MG63 (cell line): ENCODE results near the gene TENT5D. TPM values are rescaled to one million over a fixed set of nuclear protein-coding genes. Genes with fewer than 3 reads are reported as not detected.
"Not testable (repeated sequence)": the region's sequence is repeated elsewhere in the genome, so short reads cannot be mapped to it uniquely, and the experiment has no call there.

Source experiments
- DNase-seq: peaks from one replicate; pipeline ENCODE4 v3.0.0-alpha.2; 2020
- H3K27me3 ChIP-seq: fragments of 250-450 bp; sonication (Bioruptor Pico); 2 replicates; pipeline ENCODE4 v1.5.1; 2020; ENCODE audit warnings: mild to moderate bottlenecking, moderate library complexity
- H3K36me3 ChIP-seq: fragments of 250-450 bp; sonication (Bioruptor Pico); 2 replicates; pipeline ENCODE4 v1.5.1; 2020; ENCODE audit warnings: mild to moderate bottlenecking, moderate library complexity
- H3K4me3 ChIP-seq: fragments of 250-450 bp; sonication (Bioruptor Pico); 2 replicates; pipeline ENCODE4 v1.5.1; 2020; ENCODE audit warnings: mild to moderate bottlenecking, moderate library complexity
- H3K9me3 ChIP-seq: fragments of 250-450 bp; sonication (Bioruptor Pico); 2 replicates; pipeline ENCODE4 v1.5.1; 2020; ENCODE audit warnings: mild to moderate bottlenecking, moderate library complexity
- total RNA-seq: library from RNA; depleted of rRNA; stranded (reverse); fragments of >200 nt; shearing (Covaris generic); gene quantifications from 2 replicates; pipeline ENCODE4 v1.2.3, GENCODE V29; 2014; ENCODE audit warnings: low replicate concordance; rRNA removed

TENT5D gene
- not detected in 2 replicates for total RNA-seq

DNA sequence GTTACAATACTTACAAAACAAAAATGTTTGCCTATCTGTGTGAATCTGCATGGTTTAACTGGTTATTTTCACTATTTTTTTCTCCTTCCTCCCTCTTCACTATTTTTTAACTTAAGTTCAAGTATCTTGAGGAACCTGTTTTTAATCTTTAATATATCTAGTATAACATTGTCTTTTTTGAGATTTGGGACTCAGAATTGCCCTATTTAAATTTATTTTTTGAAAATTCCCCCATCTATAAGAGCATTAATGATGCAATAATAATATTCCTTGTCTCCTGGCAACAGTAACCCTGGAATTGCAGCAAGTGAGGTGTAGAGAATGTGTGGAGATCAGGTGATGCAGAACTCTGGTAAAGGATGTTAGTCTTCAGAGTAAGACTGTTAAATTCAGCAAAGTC lies at the start of gene TENT5D:
Gene TENT5D, plus strand, starts transcription at position 301 of the 400 bp plus-strand sequence. CDS start 22,093 bp downstream, outside the sequence.
- Histone ChIP-seq H3K9me3 (no peaks in the 10 kb centered on the region), H3K36me3 (no peaks in the 10 kb centered on the region), H3K4me3 (no peak within 1 kb of the TSS), H3K27me3 (no peaks in the 10 kb centered on the region)
- DNase-seq = no peak

- not testable (repeated sequence) for H3K4me3 ChIP-seq, H3K27me3 ChIP-seq, H3K36me3 ChIP-seq, DNase-seq, H3K9me3 ChIP-seq
Measured at GRCh38 chrX:80385651-80386050, 34.6 kb upstream of the TENT5D start.

- Histone ChIP-seq H3K9me3 (no peaks in the 10 kb centered on the region), H3K27me3 (no peaks in the 10 kb centered on the region), H3K36me3 (no peaks in the 10 kb centered on the region), H3K4me3 (no peak overlapping the region)
- peak; percentile 37 for DNase-seq
Measured at GRCh38 chrX:80388206-80388605, 32.0 kb upstream of the TENT5D start.

GRCh38 chrX:80412042-80412441 lies 8.2 kb upstream of the TENT5D start:
- H3K36me3 ChIP-seq = no peaks in the 10 kb centered on the region

DNA sequence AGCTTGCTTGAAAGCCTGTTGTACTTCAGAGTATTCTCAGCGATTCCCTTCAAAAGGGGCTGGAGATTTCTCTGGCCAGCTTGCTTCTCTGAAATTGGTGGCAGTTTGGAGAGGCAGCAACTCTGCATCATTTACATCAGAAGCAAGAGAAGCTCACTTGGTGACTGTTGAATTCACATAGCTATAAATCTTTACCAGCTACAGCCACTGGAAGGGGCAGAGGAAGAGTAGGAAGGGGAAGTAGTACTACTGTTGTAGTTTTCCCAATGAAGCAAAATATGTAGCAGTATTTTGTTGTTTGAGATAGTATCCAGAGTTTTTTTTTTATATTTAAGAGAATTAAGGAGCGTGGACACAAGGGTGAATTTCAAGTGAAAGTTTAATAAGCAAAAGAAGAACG lies 2.8 kb downstream of the TENT5D start:
- H3K27me3 ChIP-seq = no peaks in the 10 kb centered on the region
- no peak for DNase-seq
- no peaks in the 10 kb centered on the region for H3K36me3 ChIP-seq
- no peaks in the 10 kb centered on the region for H3K9me3 ChIP-seq
- no peak overlapping the region for H3K4me3 ChIP-seq

More at GRCh38 chrX:80412042-80412441, 8.2 kb upstream of the TENT5D start:
- no peaks in the 10 kb centered on the region for H3K9me3 ChIP-seq
- H3K27me3 ChIP-seq = no peaks in the 10 kb centered on the region
- no peak for DNase-seq
- H3K4me3 ChIP-seq = no peak overlapping the region

DNA sequence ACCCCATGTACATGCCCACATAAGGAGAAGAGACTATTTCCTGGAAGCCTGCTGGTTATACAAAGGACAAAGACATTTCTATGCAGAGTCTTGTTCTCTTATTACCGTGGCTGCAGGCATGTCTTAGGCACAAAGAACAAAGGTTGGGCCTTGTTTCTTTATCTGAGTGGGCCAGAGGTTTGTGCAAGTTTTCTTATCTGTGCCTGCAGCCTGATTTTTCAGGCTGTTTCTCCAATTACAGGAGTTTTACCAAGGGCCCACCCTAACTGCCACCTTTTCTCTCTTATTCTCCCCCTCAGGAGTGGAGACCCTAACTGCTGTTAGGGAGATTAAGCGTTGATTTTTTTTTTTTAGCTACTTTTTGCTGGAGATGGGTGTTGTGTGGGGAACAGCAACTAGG lies 3.5 kb downstream of the TENT5D start:
- Histone ChIP-seq H3K27me3 (no peaks in the 10 kb centered on the region), H3K4me3 (no peak overlapping the region), H3K36me3 (no peaks in the 10 kb centered on the region), H3K9me3 (no peaks in the 10 kb centered on the region)
- DNase-seq = no peak

GRCh38 chrX:80430826-80431504 lies 10.7 kb downstream of the TENT5D start:
- DNase-seq = no peak
- Histone ChIP-seq H3K36me3 (no peaks in the 10 kb centered on the region), H3K27me3 (no peaks in the 10 kb centered on the region), H3K9me3 (no peaks in the 10 kb centered on the region), H3K4me3 (no peak overlapping the region)

DNA sequence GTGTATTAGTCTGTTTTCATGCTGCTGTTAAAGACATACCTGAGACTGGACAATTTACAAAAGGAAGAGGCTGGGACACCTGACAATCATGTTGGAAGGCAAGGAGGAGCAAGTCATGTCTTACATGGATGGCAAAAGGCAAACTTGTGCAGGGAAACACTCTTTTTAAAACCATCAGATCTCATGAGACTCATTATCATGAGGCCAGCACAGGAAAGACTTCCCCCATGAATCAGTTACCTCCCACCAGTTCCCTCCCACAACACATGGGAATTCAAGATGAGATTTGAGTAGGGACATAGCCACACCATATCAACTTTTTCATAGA lies 11.2 kb downstream of the TENT5D start:
- Histone ChIP-seq H3K27me3 (no peaks in the 10 kb centered on the region), H3K9me3 (no peaks in the 10 kb centered on the region), H3K36me3 (no peaks in the 10 kb centered on the region), H3K4me3 (no peak overlapping the region)
- DNase-seq = no peak

DNA sequence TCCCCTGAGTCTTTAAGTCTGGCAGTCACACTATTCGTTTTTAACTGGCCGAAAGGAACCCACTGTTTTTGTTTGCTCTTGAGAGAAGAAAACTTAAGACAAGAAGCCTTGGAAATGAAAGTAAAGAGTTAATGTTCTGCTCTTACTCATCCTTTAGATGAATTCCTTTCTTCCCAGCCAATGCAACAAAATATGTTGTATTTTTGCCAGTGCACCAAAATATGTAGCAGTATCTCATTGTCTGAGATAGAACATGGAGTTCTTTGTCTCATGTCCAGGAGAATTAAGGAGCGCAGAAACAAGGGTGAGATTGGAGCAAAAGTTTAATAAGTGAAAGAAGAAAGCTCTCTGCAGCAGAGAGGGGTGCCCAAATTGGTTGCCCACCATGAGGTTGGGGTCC lies 12.2 kb downstream of the TENT5D start:
- no peaks in the 10 kb centered on the region for H3K9me3 ChIP-seq

GRCh38 chrX:80432863-80433262 lies 12.6 kb downstream of the TENT5D start:
- Histone ChIP-seq H3K36me3 (no peaks in the 10 kb centered on the region), H3K9me3 (no peaks in the 10 kb centered on the region), H3K4me3 (no peak overlapping the region), H3K27me3 (no peaks in the 10 kb centered on the region)
- DNase-seq = peak; percentile 10

More for the DNA sequence above, 12.2 kb downstream of the TENT5D start:
- Histone ChIP-seq H3K36me3 (no peaks in the 10 kb centered on the region), H3K27me3 (no peaks in the 10 kb centered on the region), H3K4me3 (no peak overlapping the region)
- DNase-seq = no peak

GRCh38 chrX:80468166-80468565 lies 47.9 kb downstream of the TENT5D start:
- H3K36me3 ChIP-seq, H3K4me3 ChIP-seq, H3K27me3 ChIP-seq, H3K9me3 ChIP-seq, DNase-seq: not testable (repeated sequence)

DNA sequence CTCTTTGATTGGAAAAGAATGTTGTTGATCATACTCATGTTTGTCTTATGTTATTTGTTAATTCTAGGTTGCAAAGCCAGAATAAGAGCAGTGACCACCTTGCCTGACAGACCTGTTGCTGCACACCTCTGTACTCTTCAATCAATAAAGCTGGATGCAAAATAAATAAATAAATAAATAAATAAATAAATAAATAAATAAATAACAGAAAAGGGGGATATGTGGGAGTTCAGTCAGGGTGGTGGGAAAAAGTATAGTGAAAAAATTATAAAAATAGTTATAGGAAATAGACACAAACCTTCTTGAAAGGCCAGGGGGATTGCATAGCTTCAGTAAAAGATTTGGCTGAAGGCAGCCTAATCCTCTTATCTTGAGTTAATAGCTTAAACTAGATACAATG lies 51.3 kb downstream of the TENT5D start:
- Histone ChIP-seq H3K4me3 (no peak overlapping the region), H3K36me3 (no peaks in the 10 kb centered on the region), H3K27me3 (no peaks in the 10 kb centered on the region), H3K9me3 (no peaks in the 10 kb centered on the region)
- DNase-seq = no peak

DNA sequence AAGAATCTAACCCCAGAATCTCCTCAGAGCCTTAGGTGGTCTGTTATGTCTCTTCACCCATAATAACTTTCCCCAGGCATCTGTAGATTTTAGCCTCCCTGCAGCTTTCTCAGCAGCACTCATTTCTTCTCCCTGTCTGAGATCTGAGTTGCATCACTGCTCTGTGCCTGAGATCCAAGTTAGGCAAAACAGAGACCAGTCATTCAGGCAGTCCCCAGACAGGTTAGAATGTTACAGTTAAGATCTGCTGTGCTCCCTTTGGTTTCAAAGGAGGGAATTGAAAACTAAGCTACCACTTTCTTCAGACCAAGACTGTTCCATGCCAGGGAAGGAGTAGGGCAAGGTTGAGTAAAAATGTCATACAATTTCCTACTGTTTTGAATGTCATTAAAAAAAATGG lies 65.3 kb downstream of the TENT5D start:
- H3K27me3 ChIP-seq = no peaks in the 10 kb centered on the region
- no peak overlapping the region for H3K4me3 ChIP-seq
- DNase-seq = no peak
- H3K9me3 ChIP-seq = no peaks in the 10 kb centered on the region
- H3K36me3 ChIP-seq = no peaks in the 10 kb centered on the region

DNA sequence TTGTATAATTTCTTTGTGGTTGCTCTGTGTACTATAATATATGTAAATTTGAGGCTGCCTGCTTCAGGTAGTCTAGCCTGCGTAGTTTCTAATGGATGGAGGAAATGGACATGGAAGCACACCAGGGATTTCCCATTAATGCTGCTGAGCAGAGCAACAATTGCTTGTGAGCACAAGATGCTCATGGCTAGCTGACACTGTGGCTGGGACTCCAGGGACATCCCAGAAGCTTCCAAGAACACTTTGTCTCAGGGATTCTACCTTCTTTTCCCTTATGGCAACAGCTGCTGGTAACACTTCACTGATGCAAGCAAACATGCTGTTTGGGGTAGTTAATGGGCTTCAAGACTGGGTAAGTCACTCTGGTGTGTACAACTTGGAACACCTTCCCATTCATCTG lies 66.1 kb downstream of the TENT5D start:
- H3K27me3 ChIP-seq = no peaks in the 10 kb centered on the region
- H3K36me3 ChIP-seq = no peaks in the 10 kb centered on the region
- H3K9me3 ChIP-seq = no peaks in the 10 kb centered on the region
- H3K4me3 ChIP-seq = no peak overlapping the region
- DNase-seq = no peak

DNA sequence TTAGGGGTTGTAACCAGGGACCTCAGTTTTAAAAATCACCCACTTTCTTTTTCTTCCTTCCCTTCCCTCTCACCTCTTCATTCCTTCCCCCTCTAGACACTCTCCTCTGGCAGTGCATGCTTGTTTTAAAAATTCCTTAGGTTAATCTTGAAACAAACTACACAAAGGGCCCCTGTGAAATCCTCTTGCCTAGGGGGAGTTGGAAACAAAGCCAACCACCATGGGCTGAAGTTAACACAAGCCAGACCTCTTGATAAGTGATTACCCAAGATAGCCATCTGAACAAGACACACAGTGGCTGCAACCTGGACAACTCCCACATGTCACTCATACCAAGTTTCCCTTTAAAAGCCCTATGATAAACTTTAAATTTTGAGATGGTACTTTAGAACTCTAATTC lies 68.9 kb downstream of the TENT5D start:
- Histone ChIP-seq H3K4me3 (no peak overlapping the region), H3K9me3 (no peaks in the 10 kb centered on the region), H3K27me3 (no peaks in the 10 kb centered on the region), H3K36me3 (no peaks in the 10 kb centered on the region)
- no peak for DNase-seq
